ENCODE measurements around the gene IGLL1.
"Not testable (repeated sequence)": the region's sequence is repeated elsewhere in the genome, so short reads cannot be mapped to it uniquely, and the experiment has no call there.

GRCh38 chr22:23537830-23538695 is 42.0 kb downstream of the IGLL1 start:
- TF ChIP-seq POLR2A, CTCF, POLR2AphosphoS5, EP300 (IDR thresholded peaks at IDR 0.05): not testable (repeated sequence)

Data from upper lobe of left lung (tissue), 4 donors.